K562 (cell line): Measurements from ENCODE around the gene MOCOS. TPM values are rescaled to one million over a fixed set of nuclear protein-coding genes. Genes with fewer than 3 reads are reported as not detected.

Experiments used
- ATAC-seq: fragments of 200-7000 bp; cut with Tn5 transposase; 3 replicates; pipeline ENCODE4 v1.9.1; 2020; ENCODE audit warnings: moderate library complexity
- BruUV-seq: library from RNA; stranded (reverse); fragments of 400-500 nt; replicated peaks from 2 replicates; lab custom pipeline; 2021; lab: Mats Ljungman, UMichigan
- CTCF ChIA-PET: fragments of 300-600 bp; formaldehyde crosslinking; extraction: SDS; loops from one replicate; lab custom pipeline; 2021; ENCODE audit warnings: low intra/inter-chr PET ratio; lab: Yijun Ruan, JAX
- POLR2A ChIA-PET: fragments of 300-600, 350-650 bp; sonication (Branson Sonifier 250); formaldehyde crosslinking; extraction: SDS; loops from one replicate; lab custom pipeline; 2021; ENCODE audit warnings: antibody characterized with exemption, inconsistent platforms; lab: Yijun Ruan, JAX
- DNase-seq, 4 experiments: peaks; one replicate each; pipeline versions ENCODE4 v3.0.0 to v3.0.0-alpha.2; 2011 to 2018; ENCODE audit warnings: low spot score in 3 of 4, mixed read lengths in 3 of 4; ENCODE audit errors: extremely low read depth in 1 of 4
- FAIRE-seq: peaks from 2 replicates; lab custom pipeline; 2011; peaks lifted over from hg19 to GRCh38; lab: Jason Lieb, UNC
- H2AFZ ChIP-seq: 2 replicates; pipeline ENCODE4 v1.6.0; 2011; ENCODE audit warnings: low read depth, low read length, control low read depth, inconsistent platforms
- H3K27ac ChIP-seq: fragments of 200-600 bp; 3 replicates; pipeline ENCODE4 v1.8.0; 2011; ENCODE audit warnings: low read depth, mild to moderate bottlenecking, control low read depth, inconsistent platforms, low read length, moderate library complexity, mixed read lengths; ENCODE audit errors: extremely low read depth
- H3K27me3 ChIP-seq, 2 experiments: fragments of 300-600 bp in 1 of 2; 2 replicates in 1 of 2; 3 replicates in 1 of 2; pipeline versions ENCODE4 v1.6.0 to v1.8.0; 2011; ENCODE audit warnings: inconsistent platforms in 2 of 2, low read length in 2 of 2, mild to moderate bottlenecking in 1 of 2, mixed read lengths in 1 of 2, moderate library complexity in 1 of 2; ENCODE audit not compliant: control insufficient read depth in 2 of 2, insufficient read depth in 2 of 2
- H3K36me3 ChIP-seq: fragments of 300-600 bp; 3 replicates; pipeline ENCODE4 v1.8.0; 2011; ENCODE audit warnings: mild to moderate bottlenecking, low read length, inconsistent platforms; ENCODE audit not compliant: control insufficient read depth, insufficient read depth
- H3K4me1 ChIP-seq, 2 experiments: fragments of 200-600 bp in 1 of 2; replicated peaks in 1 of 2; 2 replicates in 1 of 2; 3 replicates in 1 of 2; pipeline versions ENCODE4 v1.5.1 to v1.8.0; 2011; ENCODE audit warnings: inconsistent platforms in 2 of 2, low read length in 2 of 2, mild to moderate bottlenecking in 1 of 2, mixed read lengths in 1 of 2, moderate library complexity in 1 of 2; ENCODE audit not compliant: control insufficient read depth in 2 of 2, insufficient read depth in 2 of 2
- H3K4me2 ChIP-seq: 2 replicates; pipeline ENCODE4 v1.6.1; 2011; ENCODE audit warnings: low read length, control low read depth, inconsistent platforms, mixed read lengths; ENCODE audit not compliant: insufficient read depth
- H3K4me3 ChIP-seq: fragments of 200-600 bp; sonication (generic), shearing (Covaris generic); 2 replicates; pipeline ENCODE4 v1.5.1; 2016; ENCODE audit warnings: control low read depth, inconsistent platforms
- H3K79me2 ChIP-seq: fragments of 200-600 bp; 3 replicates; pipeline ENCODE4 v1.8.0; 2011; ENCODE audit warnings: low read length, inconsistent platforms; ENCODE audit not compliant: control insufficient read depth, insufficient read depth
- H3K9ac ChIP-seq, 2 experiments: 2 replicates each; pipeline versions ENCODE4 v1.6.0 to v1.6.1; 2011; ENCODE audit warnings: low read depth in 2 of 2, low read length in 2 of 2, control low read depth in 1 of 2, inconsistent platforms in 1 of 2, mild to moderate bottlenecking in 1 of 2, mixed read lengths in 1 of 2; ENCODE audit not compliant: insufficient read depth in 1 of 2
- H3K9me1 ChIP-seq: one replicate; pipeline ENCODE4 v1.6.0; 2011; ENCODE audit warnings: inconsistent platforms, mild to moderate bottlenecking, low read length, moderate library complexity; ENCODE audit not compliant: control insufficient read depth, insufficient read depth
- H3K9me3 ChIP-seq: replicated peaks from 2 replicates; pipeline ENCODE4 v1.5.1; 2011; ENCODE audit warnings: low read depth, low read length, inconsistent platforms; ENCODE audit not compliant: control insufficient read depth, insufficient read depth
- H4K20me1 ChIP-seq: replicated peaks from 2 replicates; pipeline ENCODE4 v1.6.1; 2011; ENCODE audit warnings: low read length, inconsistent platforms, mixed read lengths; ENCODE audit not compliant: control insufficient read depth, insufficient read depth
- ARNT ChIP-seq, 2 experiments: fragments of 450-650 bp; IDR thresholded peaks; 2 replicates each; pipeline ENCODE4 v1.6.1; 2016; ENCODE audit warnings: mild to moderate bottlenecking in 1 of 2
- CREBBP ChIP-seq: IDR thresholded peaks from one replicate; pipeline ENCODE4 v1.6.1; 2012; ENCODE audit warnings: low read depth, mild to moderate bottlenecking, control low read depth, inconsistent platforms, low read length
- FOXK2 ChIP-seq, 2 experiments: fragments of 450-650 bp; IDR thresholded peaks in 1 of 2; conservative IDR thresholded peaks in 1 of 2; 2 replicates each; pipeline ENCODE4 v1.6.1; 2016; ENCODE audit warnings: low read depth in 2 of 2, mild to moderate bottlenecking in 1 of 2
- FUS ChIP-seq: fragments of 200-400 bp; formaldehyde crosslinking; optimal IDR thresholded peaks from 2 replicates; pipeline ENCODE3; 2017; ENCODE audit warnings: low read depth, low read length
- HOXB6 ChIP-seq: fragments of 250-450 bp; sonication (Bioruptor Pico); IDR thresholded peaks from 2 replicates; pipeline ENCODE4 v1.5.1; 2022; ENCODE audit warnings: mild to moderate bottlenecking, borderline replicate concordance
- PTRF ChIP-seq: fragments of 450-650 bp; IDR thresholded peaks from 2 replicates; pipeline ENCODE4 v1.6.1; 2016; ENCODE audit warnings: mild to moderate bottlenecking, missing genetic modification characterization, missing compliant biosample characterization
- SMARCC2 ChIP-seq: fragments of 450-650 bp; IDR thresholded peaks from 2 replicates; pipeline ENCODE4 v1.6.1; 2017; ENCODE audit warnings: antibody characterized with exemption, moderate library complexity, mild to moderate bottlenecking, low read depth
- SNIP1 ChIP-seq: fragments of 450-650 bp; IDR thresholded peaks from 2 replicates; pipeline ENCODE4 v1.7.1; 2017; ENCODE audit warnings: low read depth, mild to moderate bottlenecking
- SPI1 ChIP-seq: IDR thresholded peaks from 2 replicates; pipeline ENCODE4 v1.6.1; 2011; ENCODE audit warnings: low read depth, low read length, control low read depth, borderline replicate concordance
- ZBTB1 ChIP-seq: sonication (generic); formaldehyde crosslinking; IDR thresholded peaks from 2 replicates; pipeline ENCODE4 v1.8.1; 2023; ENCODE audit warnings: missing genetic modification reagents, low read depth, mild to moderate bottlenecking, borderline replicate concordance
- ZFP1 ChIP-seq: fragments of 450-650 bp; formaldehyde crosslinking; IDR thresholded peaks from 2 replicates; pipeline ENCODE4 v1.4.0; 2020; ENCODE audit warnings: mild to moderate bottlenecking, mixed read lengths
- ZNF263 ChIP-seq: sonication (generic); formaldehyde crosslinking; IDR thresholded peaks from 2 replicates; pipeline ENCODE4 v1.8.0; 2022; ENCODE audit warnings: mild to moderate bottlenecking, missing genetic modification reagents, borderline replicate concordance
- ZNF431 ChIP-seq: sonication (generic); formaldehyde crosslinking; IDR thresholded peaks from 2 replicates; pipeline ENCODE4 v1.8.0; 2022; ENCODE audit warnings: mild to moderate bottlenecking, missing genetic modification reagents
- ZNF75A ChIP-seq: fragments of 450-650 bp; formaldehyde crosslinking; IDR thresholded peaks from 2 replicates; pipeline ENCODE4 v1.4.0; 2020; ENCODE audit warnings: mild to moderate bottlenecking
- WGBS: fragments of 100-300 bp; shearing (Covaris generic); methylation state at CpG from one replicate; pipeline ENCODE4 v1.1.6; 2016; ENCODE audit warnings: low coverage, mixed read lengths; ENCODE audit not compliant: insufficient coverage; ENCODE audit errors: missing lambda C conversion rate; 5-methylcytosine and 5-hydroxymethylcytosine counted together
- in situ Hi-C: fragments of 300-500 bp; cut with MboI; formaldehyde crosslinking; loops from 4 replicates; pipeline ENCODE4 v1.15.0; 2018; ENCODE audit warnings: inconsistent platforms, mixed read lengths
- intact Hi-C: fragments of 100-400 bp; cut with micrococcal nuclease; formaldehyde crosslinking; loops from 2 replicates; pipeline ENCODE4 v1.14.2; 2022
- polyA plus RNA-seq, 8 experiments: library from polyadenylated mRNA; depleted of rRNA in 4 of 8; stranded (reverse) in 5 of 8; unstranded in 3 of 8; fragments of >200 nt; fragmentation: Nextera tagmentation in 2 of 8; fragmentation: Illumina TruSeq in 1 of 8; extraction: Ambion mirVana in 2 of 8; extraction: Trizol in 1 of 8; gene quantifications; 2 replicates each; pipeline versions ENCODE4 v1.2.1 to v1.2.3, GENCODE V29; 2011 to 2014; ENCODE audit warnings: inconsistent platforms in 1 of 8, missing spikeins in 1 of 8
- total RNA-seq, 7 experiments: library from RNA; depleted of rRNA in 6 of 7; stranded (reverse); fragments of >200 nt in 6 of 7; fragmentation: Illumina TruSeq in 2 of 7; extraction: Trizol in 2 of 7; gene quantifications; 2 replicates each; pipeline versions ENCODE4 v1.2.1 to v1.2.3, GENCODE V29; 2011 to 2021; ENCODE audit warnings: low replicate concordance in 1 of 7
- TF ChIP-seq, protein P1 (sequence below): sonication (generic); formaldehyde crosslinking; IDR thresholded peaks from 2 replicates; pipeline ENCODE4 v1.8.1; 2023; ENCODE audit warnings: mild to moderate bottlenecking, missing genetic modification reagents
- TF ChIP-seq, protein P2 (sequence below): sonication (generic); formaldehyde crosslinking; IDR thresholded peaks from 2 replicates; pipeline ENCODE4 v1.9.0; 2022; ENCODE audit warnings: mild to moderate bottlenecking, missing genetic modification reagents
- TF ChIP-seq, protein P3 (sequence below): IDR thresholded peaks from 3 replicates; pipeline ENCODE4 v1.6.1; 2011; ENCODE audit warnings: borderline replicate concordance, mild to moderate bottlenecking, moderate library complexity; ENCODE audit not compliant: insufficient read length; ENCODE audit errors: extremely low read depth

MOCOS gene
- total and polyA plus RNA-seq, 9 of the 15 experiments (the other 6 are each of a cell fraction or from before 2014, with no cell fraction given): 4.5 to 12.4 (median 9.1) TPM

- H4K20me1 ChIP-seq: no peaks in the 10 kb centered on the region
- no peak for ATAC-seq
- H3K9ac ChIP-seq: no peak overlapping the region
- H3K4me2 ChIP-seq: no peak overlapping the region
- no peak overlapping the region for H3K4me3 ChIP-seq
- no peak for DNase-seq
- no peak for FAIRE-seq
- ChIA-PET CTCF (no interaction called here), POLR2A (interaction anchor here (0.6 to 0.9 kb wide), 2 partner anchors 42 to 125 kb away, joined by 3 read pairs; no protein-coding TSS in a partner anchor)
- BruUV-seq: no TSS peak
- H3K27me3 ChIP-seq: peaks cover 2 to 13% of the 10 kb centered on the region in 2 experiments; a peak in 2 of 5 replicates
- H3K9me1 ChIP-seq: no peaks in the 10 kb centered on the region
- no peaks in the 10 kb centered on the region for H3K9me3 ChIP-seq
- in situ Hi-C loops: no loop called here
- H3K27ac ChIP-seq: no peak overlapping the region
- intact Hi-C loops: no loop called here
- H3K79me2 ChIP-seq: no peaks in the 10 kb centered on the region
- WGBS: 0% methylated on average over 10 of the region's 10 CpGs
- H3K36me3 ChIP-seq: no peaks in the 10 kb centered on the region
- no peak overlapping the region for H2AFZ ChIP-seq
- no peak for TF ChIP-seq SPI1
- no peak for TF ChIP-seq SMARCC2
- no peak for TF ChIP-seq HOXB6 (CRISPR knock-in tag)
- TF ChIP-seq PTRF (tag): no peak
- no peak for TF ChIP-seq FOXK2 (conservative IDR thresholded peaks at IDR 0.05 in 1 of 2, IDR thresholded peaks at IDR 0.05 in 1 of 2; ENCODE audit: low read depth in 2 of 2)
- TF ChIP-seq ARNT (IDR thresholded peaks at IDR 0.05): no peak
- TF ChIP-seq FUS: no peak
- no peak for TF ChIP-seq ZNF431 (CRISPR knock-in tag)
- TF ChIP-seq ZNF75A (CRISPR knock-in tag): no peak
- TF ChIP-seq, protein P1, sequence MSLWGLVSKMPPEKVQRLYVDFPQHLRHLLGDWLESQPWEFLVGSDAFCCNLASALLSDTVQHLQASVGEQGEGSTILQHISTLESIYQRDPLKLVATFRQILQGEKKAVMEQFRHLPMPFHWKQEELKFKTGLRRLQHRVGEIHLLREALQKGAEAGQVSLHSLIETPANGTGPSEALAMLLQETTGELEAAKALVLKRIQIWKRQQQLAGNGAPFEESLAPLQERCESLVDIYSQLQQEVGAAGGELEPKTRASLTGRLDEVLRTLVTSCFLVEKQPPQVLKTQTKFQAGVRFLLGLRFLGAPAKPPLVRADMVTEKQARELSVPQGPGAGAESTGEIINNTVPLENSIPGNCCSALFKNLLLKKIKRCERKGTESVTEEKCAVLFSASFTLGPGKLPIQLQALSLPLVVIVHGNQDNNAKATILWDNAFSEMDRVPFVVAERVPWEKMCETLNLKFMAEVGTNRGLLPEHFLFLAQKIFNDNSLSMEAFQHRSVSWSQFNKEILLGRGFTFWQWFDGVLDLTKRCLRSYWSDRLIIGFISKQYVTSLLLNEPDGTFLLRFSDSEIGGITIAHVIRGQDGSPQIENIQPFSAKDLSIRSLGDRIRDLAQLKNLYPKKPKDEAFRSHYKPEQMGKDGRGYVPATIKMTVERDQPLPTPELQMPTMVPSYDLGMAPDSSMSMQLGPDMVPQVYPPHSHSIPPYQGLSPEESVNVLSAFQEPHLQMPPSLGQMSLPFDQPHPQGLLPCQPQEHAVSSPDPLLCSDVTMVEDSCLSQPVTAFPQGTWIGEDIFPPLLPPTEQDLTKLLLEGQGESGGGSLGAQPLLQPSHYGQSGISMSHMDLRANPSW: no peak
- no peak for TF ChIP-seq ZFP1 (CRISPR knock-in tag)
- TF ChIP-seq, protein P2, sequence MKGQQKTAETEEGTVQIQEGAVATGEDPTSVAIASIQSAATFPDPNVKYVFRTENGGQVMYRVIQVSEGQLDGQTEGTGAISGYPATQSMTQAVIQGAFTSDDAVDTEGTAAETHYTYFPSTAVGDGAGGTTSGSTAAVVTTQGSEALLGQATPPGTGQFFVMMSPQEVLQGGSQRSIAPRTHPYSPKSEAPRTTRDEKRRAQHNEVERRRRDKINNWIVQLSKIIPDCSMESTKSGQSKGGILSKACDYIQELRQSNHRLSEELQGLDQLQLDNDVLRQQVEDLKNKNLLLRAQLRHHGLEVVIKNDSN (CRISPR knock-in tag): no peak
- TF ChIP-seq, protein P3, sequence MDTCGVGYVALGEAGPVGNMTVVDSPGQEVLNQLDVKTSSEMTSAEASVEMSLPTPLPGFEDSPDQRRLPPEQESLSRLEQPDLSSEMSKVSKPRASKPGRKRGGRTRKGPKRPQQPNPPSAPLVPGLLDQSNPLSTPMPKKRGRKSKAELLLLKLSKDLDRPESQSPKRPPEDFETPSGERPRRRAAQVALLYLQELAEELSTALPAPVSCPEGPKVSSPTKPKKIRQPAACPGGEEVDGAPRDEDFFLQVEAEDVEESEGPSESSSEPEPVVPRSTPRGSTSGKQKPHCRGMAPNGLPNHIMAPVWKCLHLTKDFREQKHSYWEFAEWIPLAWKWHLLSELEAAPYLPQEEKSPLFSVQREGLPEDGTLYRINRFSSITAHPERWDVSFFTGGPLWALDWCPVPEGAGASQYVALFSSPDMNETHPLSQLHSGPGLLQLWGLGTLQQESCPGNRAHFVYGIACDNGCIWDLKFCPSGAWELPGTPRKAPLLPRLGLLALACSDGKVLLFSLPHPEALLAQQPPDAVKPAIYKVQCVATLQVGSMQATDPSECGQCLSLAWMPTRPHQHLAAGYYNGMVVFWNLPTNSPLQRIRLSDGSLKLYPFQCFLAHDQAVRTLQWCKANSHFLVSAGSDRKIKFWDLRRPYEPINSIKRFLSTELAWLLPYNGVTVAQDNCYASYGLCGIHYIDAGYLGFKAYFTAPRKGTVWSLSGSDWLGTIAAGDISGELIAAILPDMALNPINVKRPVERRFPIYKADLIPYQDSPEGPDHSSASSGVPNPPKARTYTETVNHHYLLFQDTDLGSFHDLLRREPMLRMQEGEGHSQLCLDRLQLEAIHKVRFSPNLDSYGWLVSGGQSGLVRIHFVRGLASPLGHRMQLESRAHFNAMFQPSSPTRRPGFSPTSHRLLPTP: no peak
- no peak for TF ChIP-seq CREBBP
- no peak for TF ChIP-seq ZBTB1 (CRISPR knock-in tag)
- TF ChIP-seq ZNF263: no peak
- no peak for TF ChIP-seq SNIP1
- no peaks in the 10 kb centered on the region for H3K4me1 ChIP-seq
These were observed 128.4 kb downstream of the MOCOS start for GRCh38 chr18:36315736-36316135.
